WERI-Rb-1 (cell line): ENCODE data around the gene ABCF2.

Experiments
- DNase-seq: peaks from one replicate; pipeline ENCODE4 v3.0.0-alpha.2; 2020
- H3K27ac ChIP-seq: fragments of 250-450 bp; sonication (Bioruptor Pico); 2 replicates; pipeline ENCODE4 v1.5.1; 2020; ENCODE audit warnings: mild to moderate bottlenecking, moderate library complexity
- H3K27me3 ChIP-seq: fragments of 250-450 bp; sonication (Bioruptor Pico); 2 replicates; pipeline ENCODE4 v1.5.1; 2021; ENCODE audit warnings: mild to moderate bottlenecking, low read depth, moderate library complexity; ENCODE audit not compliant: insufficient read depth, severe bottlenecking
- H3K36me3 ChIP-seq: fragments of 250-450 bp; sonication (Bioruptor Pico); 2 replicates; pipeline ENCODE4 v1.5.1; 2020; ENCODE audit warnings: mild to moderate bottlenecking, moderate library complexity
- H3K4me3 ChIP-seq: 2 replicates; pipeline ENCODE4 v1.5.1; 2011; ENCODE audit warnings: low read depth, mild to moderate bottlenecking, control low read depth, low read length
- H3K9me3 ChIP-seq: fragments of 250-450 bp; sonication (Bioruptor Pico); 2 replicates; pipeline ENCODE4 v1.5.1; 2021; ENCODE audit warnings: mild to moderate bottlenecking, moderate library complexity; ENCODE audit not compliant: severe bottlenecking
- CTCF ChIP-seq: IDR thresholded peaks from 2 replicates; pipeline ENCODE4 v1.5.1; 2011; ENCODE audit warnings: low read depth, mild to moderate bottlenecking, control low read depth, inconsistent platforms, low read length

Gene ABCF2

GRCh38 chr7:151237244-151238189 lies 10.5 kb upstream of the ABCF2 start:
- H3K36me3 ChIP-seq, result peaks cover 20% of the 10 kb centered on the region
- H3K27ac ChIP-seq, result no peak overlapping the region
- DNase-seq, result no peak
- H3K9me3 ChIP-seq, result no peaks in the 10 kb centered on the region
- no peaks in the 10 kb centered on the region for H3K27me3 ChIP-seq
- no peak overlapping the region for H3K4me3 ChIP-seq
- TF ChIP-seq CTCF, result 0 out of 2 replicates have a peak, but pooled peaks have one; percentile 0

- TF ChIP-seq CTCF, result no peak
- Histone ChIP-seq H3K9me3 (no peaks in the 10 kb centered on the region), H3K4me3 (no peak overlapping the region), H3K27ac (no peak overlapping the region), H3K27me3 (no peaks in the 10 kb centered on the region), H3K36me3 (peaks cover 20% of the 10 kb centered on the region)
- DNase-seq, result no peak
Observed at GRCh38 chr7:151236406-151236805, 9.4 kb upstream of the ABCF2 start.

DNA sequence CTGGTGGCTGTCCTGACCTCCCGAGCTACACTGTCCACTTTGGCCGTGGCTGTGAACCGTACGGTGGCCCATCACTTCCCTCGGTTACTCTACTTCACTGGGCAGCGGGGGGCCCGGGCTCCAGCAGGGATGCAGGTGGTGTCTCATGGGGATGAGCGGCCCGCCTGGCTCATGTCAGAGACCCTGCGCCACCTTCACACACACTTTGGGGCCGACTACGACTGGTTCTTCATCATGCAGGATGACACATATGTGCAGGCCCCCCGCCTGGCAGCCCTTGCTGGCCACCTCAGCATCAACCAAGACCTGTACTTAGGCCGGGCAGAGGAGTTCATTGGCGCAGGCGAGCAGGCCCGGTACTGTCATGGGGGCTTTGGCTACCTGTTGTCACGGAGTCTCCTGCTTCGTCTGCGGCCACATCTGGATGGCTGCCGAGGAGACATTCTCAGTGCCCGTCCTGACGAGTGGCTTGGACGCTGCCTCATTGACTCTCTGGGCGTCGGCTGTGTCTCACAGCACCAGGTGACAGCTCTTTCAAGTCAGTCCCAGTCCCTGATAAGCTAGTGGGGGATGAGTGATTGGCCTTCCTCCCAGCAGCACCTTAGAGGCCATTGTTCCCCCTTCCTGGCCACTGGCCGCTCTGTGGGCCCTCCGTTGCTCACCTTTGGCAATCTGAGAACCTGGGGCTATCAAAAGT lies 8.2 kb upstream of the ABCF2 start:
- no peak for DNase-seq
- Histone ChIP-seq H3K36me3 (peaks cover 20% of the 10 kb centered on the region), H3K9me3 (no peaks in the 10 kb centered on the region), H3K27ac (no peak overlapping the region), H3K4me3 (no peak overlapping the region), H3K27me3 (no peaks in the 10 kb centered on the region)
- no peak for TF ChIP-seq CTCF

DNA sequence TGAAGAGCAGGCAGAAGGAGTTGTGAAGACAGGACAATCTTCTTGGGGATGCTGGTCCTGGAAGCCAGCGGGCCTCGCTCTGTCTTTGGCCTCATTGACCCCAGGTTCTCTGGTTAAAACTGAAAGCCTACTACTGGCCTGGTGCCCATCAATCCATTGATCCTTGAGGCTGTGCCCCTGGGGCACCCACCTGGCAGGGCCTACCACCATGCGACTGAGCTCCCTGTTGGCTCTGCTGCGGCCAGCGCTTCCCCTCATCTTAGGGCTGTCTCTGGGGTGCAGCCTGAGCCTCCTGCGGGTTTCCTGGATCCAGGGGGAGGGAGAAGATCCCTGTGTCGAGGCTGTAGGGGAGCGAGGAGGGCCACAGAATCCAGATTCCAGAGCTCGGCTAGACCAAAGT lies 6.8 kb upstream of the ABCF2 start:
- H3K27me3 ChIP-seq, result no peaks in the 10 kb centered on the region
- TF ChIP-seq CTCF, result no peak
- peaks cover 20% of the 10 kb centered on the region for H3K36me3 ChIP-seq
- no peak for DNase-seq
- no peaks in the 10 kb centered on the region for H3K9me3 ChIP-seq
- H3K4me3 ChIP-seq, result no peak overlapping the region
- no peak overlapping the region for H3K27ac ChIP-seq

DNA sequence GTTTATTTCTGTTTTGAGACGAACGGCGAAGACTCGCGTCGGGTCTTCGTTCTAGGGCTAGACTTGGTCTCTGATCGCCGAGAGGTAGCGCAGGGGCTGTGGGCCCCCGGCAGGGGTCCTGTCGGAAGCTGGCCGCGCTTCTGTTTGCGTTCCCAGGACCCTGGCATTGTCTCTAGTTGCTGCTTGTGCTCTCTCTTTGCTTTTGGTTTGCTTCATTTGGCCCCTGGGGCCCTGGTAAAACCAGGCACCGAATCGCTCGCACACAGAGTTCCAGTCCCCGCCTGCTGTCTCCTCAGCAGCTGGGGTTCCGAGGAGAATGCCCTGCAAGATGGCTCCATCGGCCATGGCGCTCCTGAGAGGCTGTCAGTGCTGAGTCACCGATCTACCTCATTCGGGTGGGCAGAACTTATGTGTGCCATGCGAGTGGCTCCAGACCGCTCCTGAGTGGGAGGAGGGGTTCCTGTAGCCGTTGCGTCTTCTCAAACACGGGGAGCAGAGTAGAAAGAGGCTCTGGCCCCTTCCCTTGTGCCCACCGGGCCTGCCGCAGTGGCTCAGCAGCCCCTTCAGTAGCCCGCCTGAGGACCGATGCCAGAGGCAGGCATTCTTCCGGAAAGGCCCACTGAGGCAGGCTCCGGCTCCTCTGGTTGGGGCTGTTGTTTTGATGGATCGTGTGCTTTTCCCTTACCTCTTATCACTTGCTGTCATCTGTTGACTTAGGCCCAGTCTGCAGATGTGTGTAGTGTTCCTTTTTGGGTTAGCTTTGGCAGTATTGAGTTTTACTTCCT lies 6.1 kb upstream of the ABCF2 start:
- no peak for TF ChIP-seq CTCF
- H3K36me3 ChIP-seq, result peaks cover 20% of the 10 kb centered on the region

More for the DNA sequence above, 6.1 kb upstream of the ABCF2 start:
- H3K27me3 ChIP-seq, result no peaks in the 10 kb centered on the region
- H3K4me3 ChIP-seq, result peak overlapping the region; percentile 79
- peak overlapping the region; percentile 59 for H3K27ac ChIP-seq
- no peak for DNase-seq
- H3K9me3 ChIP-seq, result no peaks in the 10 kb centered on the region
